HG03520 (cell line): Measurements from ENCODE around the gene NOTUM.
A peak's percentile ranks its signal among the peaks of the same experiment; 100 is the strongest.

Experiments used
- ATAC-seq: cut with Tn5 transposase; IDR thresholded peaks from one replicate; pipeline ENCODE4 v1.9.1; 2021; ENCODE audit warnings: mild to moderate bottlenecking, moderate library complexity; ENCODE audit not compliant: unreplicated experiment

NOTUM gene

GRCh38 chr17:81912441-81913309, 48.3 kb downstream of the NOTUM start:
- no peak for ATAC-seq

GRCh38 chr17:81911969-81912368, 49.0 kb downstream of the NOTUM start:
- no peak for ATAC-seq

- peak; percentile 71 for ATAC-seq
Observed at GRCh38 chr17:81911277-81911961, 49.6 kb downstream of the NOTUM start, which contains the start of gene PCYT2. PCYT2 (minus strand) TSS chr17:81911399; CDS start chr17:81911355, 44 bp downstream.

GRCh38 chr17:81910840-81911276, 50.1 kb downstream of the NOTUM start:
- ATAC-seq = peak; percentile 34

- no peak for ATAC-seq
Observed at GRCh38 chr17:81909966-81910839, 50.8 kb downstream of the NOTUM start.

- ATAC-seq = no peak
Observed at GRCh38 chr17:81909231-81909630, 51.8 kb downstream of the NOTUM start.

- no peak for ATAC-seq
Observed at GRCh38 chr17:81908793-81909192, 52.2 kb downstream of the NOTUM start.

GRCh38 chr17:81907219-81908145, 53.5 kb downstream of the NOTUM start:
- no peak for ATAC-seq

- ATAC-seq = no peak
Observed at GRCh38 chr17:81906476-81907218, 54.3 kb downstream of the NOTUM start.

- no peak for ATAC-seq
Observed at GRCh38 chr17:81905993-81906392, 55.0 kb downstream of the NOTUM start.

- no peak for ATAC-seq
Observed at GRCh38 chr17:81905424-81905875, 55.5 kb downstream of the NOTUM start.

- ATAC-seq = no peak
Observed at GRCh38 chr17:81904600-81905423, 56.2 kb downstream of the NOTUM start.

GRCh38 chr17:81903896-81904599, 56.9 kb downstream of the NOTUM start:
- ATAC-seq = no peak

- ATAC-seq = no peak
Observed at GRCh38 chr17:81903415-81903831, 57.6 kb downstream of the NOTUM start.

GRCh38 chr17:81902653-81903414, 58.2 kb downstream of the NOTUM start:
- ATAC-seq = no peak
